ENCODE data around the gene DDRGK1. TPM values are rescaled to one million over a fixed set of nuclear protein-coding genes. Genes with fewer than 3 reads are reported as not detected.

DDRGK1 gene
- total and polyA plus RNA-seq, 7 experiments from 2014 or later: 39.4 to 60.3 (median 46.6) TPM

GRCh38 chr20:3246682-3247081 lies 42.2 kb upstream of the DDRGK1 start:
- POLR2A ChIA-PET: no interaction called here
- peaks cover 0 to 7% of the 10 kb centered on the region in 2 donors for H3K4me1 ChIP-seq (ENCODE audit: control insufficient read depth in 2 of 2, insufficient read depth in 2 of 2, low read length in 2 of 2)
- peaks cover 23 to 57% (median 30%) of the 10 kb centered on the region in 5 donors for H3K27me3 Mint-ChIP-seq
- peaks cover 0 to 4% (median 0%) of the 10 kb centered on the region in 5 donors for H3K36me3 Mint-ChIP-seq
- H3K4me3 Mint-ChIP-seq: no peak overlapping the region
- H3K27ac ChIP-seq (ENCODE audit: low read depth, low read length): no peak overlapping the region
- H3K4me1 Mint-ChIP-seq: peaks cover 0 to 4% (median 0%) of the 10 kb centered on the region in 7 donors
- ATAC-seq (no peak), DNase-seq (no peak)
- intact Hi-C loops (cut with micrococcal nuclease): no loop called here
- H3K9me3 ChIP-seq (ENCODE audit: control insufficient read depth in 2 of 3, low read length in 3 of 3): no peaks in the 10 kb centered on the region
- no peaks in the 10 kb centered on the region for H3K9me3 Mint-ChIP-seq
- H3K27ac Mint-ChIP-seq: no peak overlapping the region
- H3K4me3 ChIP-seq (ENCODE audit: low read length): no peak overlapping the region
- H3K27me3 ChIP-seq (ENCODE audit: control insufficient read depth in 2 of 2, insufficient read depth in 2 of 2, low read length in 2 of 2): peaks cover 0 to 6% of the 10 kb centered on the region in 2 donors
- H3K36me3 ChIP-seq (ENCODE audit: control insufficient read depth in 2 of 3, insufficient read depth in 3 of 3, low read length in 3 of 3): no peaks in the 10 kb centered on the region
- CTCF ChIA-PET: no interaction called here

DNA sequence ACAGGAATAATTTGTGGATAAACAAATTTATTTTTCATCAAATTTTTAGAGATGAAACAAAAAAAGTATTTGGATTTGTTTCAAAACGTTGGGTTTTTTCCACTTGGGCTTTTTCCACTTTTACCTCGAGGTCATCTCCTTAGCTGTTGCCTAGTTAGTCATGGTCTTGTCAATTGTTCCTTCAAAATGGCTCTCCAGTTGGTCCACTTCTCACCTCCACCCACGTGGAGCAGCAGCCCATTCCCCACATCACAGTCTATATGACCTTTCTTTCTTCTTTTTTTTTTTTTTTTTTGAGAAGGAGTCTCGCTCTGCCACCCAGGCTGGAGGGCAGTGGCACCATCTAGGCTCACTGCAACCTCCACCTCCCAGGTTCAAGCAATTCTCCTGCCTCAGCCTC lies 41.2 kb upstream of the DDRGK1 start:
- peaks cover 0 to 7% of the 10 kb centered on the region in 2 donors for H3K4me1 ChIP-seq (ENCODE audit: control insufficient read depth in 2 of 2, insufficient read depth in 2 of 2, low read length in 2 of 2)
- H3K27me3 ChIP-seq (ENCODE audit: control insufficient read depth in 2 of 2, insufficient read depth in 2 of 2, low read length in 2 of 2): peaks cover 0 to 7% of the 10 kb centered on the region in 2 donors
- Mint-ChIP-seq H3K9me3 (no peaks in the 10 kb centered on the region), H3K4me3 (peak overlapping the region in 1 of 10 donors; percentile 25), H3K4me1 (peaks cover 0 to 5% (median 0%) of the 10 kb centered on the region in 7 donors), H3K27ac (no peak overlapping the region), H3K36me3 (no peaks in the 10 kb centered on the region), H3K27me3 (peaks cover 26 to 67% (median 38%) of the 10 kb centered on the region in 5 donors)
- intact Hi-C loops (cut with micrococcal nuclease): no loop called here
- no peak for ATAC-seq
- ChIA-PET POLR2A (no interaction called here), CTCF (no interaction called here)
- H3K36me3 ChIP-seq (ENCODE audit: control insufficient read depth in 2 of 3, insufficient read depth in 3 of 3, low read length in 3 of 3): no peaks in the 10 kb centered on the region
- no peak overlapping the region for H3K4me3 ChIP-seq (ENCODE audit: low read length)
- H3K9me3 ChIP-seq (ENCODE audit: control insufficient read depth in 2 of 3, low read length in 3 of 3): no peaks in the 10 kb centered on the region
- DNase-seq: no peak
- no peak overlapping the region for H3K27ac ChIP-seq (ENCODE audit: low read depth, low read length)

DNA sequence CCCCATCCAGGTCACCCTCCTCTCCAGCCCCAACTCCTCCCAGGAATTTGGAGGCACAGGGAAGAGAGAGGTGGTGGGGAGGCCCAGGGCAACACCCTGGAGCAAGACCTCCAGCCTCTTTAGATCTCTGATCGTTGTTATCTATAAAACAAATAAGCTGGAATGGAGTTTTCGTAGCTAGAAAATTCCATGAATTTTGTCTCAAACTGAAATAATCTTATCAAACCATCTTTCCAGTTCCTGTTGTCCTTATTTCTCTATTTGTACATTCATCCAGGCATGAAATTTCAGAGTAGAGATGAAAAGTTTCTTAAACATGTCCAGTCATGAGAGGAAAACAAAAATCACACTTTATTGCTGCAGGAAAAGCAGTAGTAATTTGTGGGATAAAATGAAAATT lies 40.7 kb upstream of the DDRGK1 start:
- H3K36me3 ChIP-seq (ENCODE audit: control insufficient read depth in 2 of 3, insufficient read depth in 3 of 3, low read length in 3 of 3): no peaks in the 10 kb centered on the region
- H3K36me3 Mint-ChIP-seq: no peaks in the 10 kb centered on the region
- H3K4me3 Mint-ChIP-seq: no peak overlapping the region
- ATAC-seq (no peak), DNase-seq (no peak)
- ChIA-PET POLR2A (no interaction called here), CTCF (no interaction called here)
- peaks cover 0 to 5% (median 0%) of the 10 kb centered on the region in 7 donors for H3K4me1 Mint-ChIP-seq
- intact Hi-C loops (cut with micrococcal nuclease): no loop called here
- no peak overlapping the region for H3K27ac Mint-ChIP-seq
- no peaks in the 10 kb centered on the region for H3K9me3 Mint-ChIP-seq
- H3K4me1 ChIP-seq (ENCODE audit: control insufficient read depth in 2 of 2, insufficient read depth in 2 of 2, low read length in 2 of 2): peaks cover 0 to 8% of the 10 kb centered on the region in 2 donors
- H3K4me3 ChIP-seq (ENCODE audit: low read length): no peak overlapping the region
- peaks cover 0 to 13% of the 10 kb centered on the region in 2 donors for H3K27me3 ChIP-seq (ENCODE audit: control insufficient read depth in 2 of 2, insufficient read depth in 2 of 2, low read length in 2 of 2)
- peaks cover 23 to 68% (median 34%) of the 10 kb centered on the region in 5 donors for H3K27me3 Mint-ChIP-seq
- no peak overlapping the region for H3K27ac ChIP-seq (ENCODE audit: low read depth, low read length)
- no peaks in the 10 kb centered on the region for H3K9me3 ChIP-seq (ENCODE audit: control insufficient read depth in 2 of 3, low read length in 3 of 3)

DNA sequence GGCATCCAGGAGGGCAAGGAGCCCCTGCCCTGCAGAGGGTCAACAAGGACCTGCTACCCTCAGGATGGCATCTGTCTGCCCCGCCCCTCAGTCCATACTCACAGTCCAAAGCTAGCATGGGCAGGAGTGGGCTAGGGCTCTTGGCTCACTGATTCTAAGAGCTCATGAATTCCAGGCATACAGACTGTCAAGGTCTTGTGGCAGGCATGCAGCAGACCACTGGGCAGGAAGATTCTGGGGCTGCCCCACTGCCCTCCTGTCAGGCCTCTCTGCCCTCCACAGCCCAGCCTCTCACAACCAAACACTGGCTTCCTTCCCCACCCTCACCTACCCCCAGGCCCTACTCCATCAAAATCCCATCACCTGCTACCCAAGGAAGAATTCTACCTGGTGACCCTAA lies 40.1 kb upstream of the DDRGK1 start:
- DNase-seq (no peak), ATAC-seq (no peak)
- no peaks in the 10 kb centered on the region for H3K36me3 Mint-ChIP-seq
- no peaks in the 10 kb centered on the region for H3K9me3 Mint-ChIP-seq
- Histone ChIP-seq H3K27me3 (ENCODE audit: control insufficient read depth in 2 of 2, insufficient read depth in 2 of 2, low read length in 2 of 2) (peaks cover 0 to 18% of the 10 kb centered on the region in 2 donors), H3K9me3 (ENCODE audit: control insufficient read depth in 2 of 3, low read length in 3 of 3) (no peaks in the 10 kb centered on the region), H3K36me3 (ENCODE audit: control insufficient read depth in 2 of 3, insufficient read depth in 3 of 3, low read length in 3 of 3) (no peaks in the 10 kb centered on the region), H3K27ac (ENCODE audit: low read depth, low read length) (no peak overlapping the region), H3K4me1 (ENCODE audit: control insufficient read depth in 2 of 2, insufficient read depth in 2 of 2, low read length in 2 of 2) (peaks cover 0 to 13% of the 10 kb centered on the region in 2 donors), H3K4me3 (ENCODE audit: low read length) (no peak overlapping the region)
- intact Hi-C loops (cut with micrococcal nuclease): no loop called here
- CTCF ChIA-PET: no interaction called here
- no peak overlapping the region for H3K27ac Mint-ChIP-seq
- no peak overlapping the region for H3K4me3 Mint-ChIP-seq
- H3K4me1 Mint-ChIP-seq: peaks cover 2 to 9% (median 5%) of the 10 kb centered on the region in 7 donors
- POLR2A ChIA-PET: no interaction called here
- peaks cover 23 to 69% (median 34%) of the 10 kb centered on the region in 5 donors for H3K27me3 Mint-ChIP-seq

DNA sequence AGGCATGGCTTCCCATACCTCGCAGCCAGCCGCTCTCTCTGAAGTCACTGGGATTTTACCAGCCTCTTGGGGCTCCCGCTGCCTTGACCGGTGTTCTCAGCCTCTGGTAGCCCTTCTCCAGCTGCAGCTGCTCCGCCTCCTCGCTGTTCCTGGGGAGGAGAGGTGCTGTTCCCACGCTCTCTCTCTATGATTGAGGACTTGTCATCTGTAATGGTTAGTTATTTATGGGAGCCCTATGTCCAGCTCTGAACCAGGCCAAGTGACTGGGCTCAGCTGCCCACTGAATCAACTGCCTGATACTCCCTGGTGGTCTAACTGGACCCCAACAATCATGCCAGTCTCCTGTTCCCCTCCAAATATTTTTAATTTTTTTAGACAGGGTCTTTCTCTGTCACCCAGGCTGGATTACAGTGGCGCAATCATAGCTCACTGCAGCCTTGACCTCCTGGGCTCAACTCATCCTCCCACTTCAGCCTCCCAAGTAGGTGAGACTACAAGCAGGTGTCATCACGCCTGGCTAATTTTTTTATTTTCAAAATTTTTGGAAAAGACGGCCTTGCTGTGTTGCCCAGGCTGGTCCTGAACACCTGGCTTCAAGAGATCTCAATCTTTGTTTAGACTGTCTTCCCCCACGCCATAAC lies 39.4 kb upstream of the DDRGK1 start:
- H3K9me3 Mint-ChIP-seq: no peaks in the 10 kb centered on the region
- ATAC-seq (no peak), DNase-seq (no peak)
- H3K36me3 Mint-ChIP-seq: no peaks in the 10 kb centered on the region
- Histone ChIP-seq H3K36me3 (ENCODE audit: control insufficient read depth in 2 of 3, insufficient read depth in 3 of 3, low read length in 3 of 3) (no peaks in the 10 kb centered on the region), H3K9me3 (ENCODE audit: control insufficient read depth in 2 of 3, low read length in 3 of 3) (no peaks in the 10 kb centered on the region), H3K27ac (ENCODE audit: low read depth, low read length) (no peak overlapping the region), H3K4me3 (ENCODE audit: low read length) (no peak overlapping the region), H3K4me1 (ENCODE audit: control insufficient read depth in 2 of 2, insufficient read depth in 2 of 2, low read length in 2 of 2) (peaks cover 0 to 16% of the 10 kb centered on the region in 2 donors), H3K27me3 (ENCODE audit: control insufficient read depth in 2 of 2, insufficient read depth in 2 of 2, low read length in 2 of 2) (peaks cover 0 to 19% of the 10 kb centered on the region in 2 donors)
- H3K4me3 Mint-ChIP-seq: peak overlapping the region in 1 of 10 donors; percentile 29
- CTCF ChIA-PET: no interaction called here
- POLR2A ChIA-PET: no interaction called here
- H3K4me1 Mint-ChIP-seq: peaks cover 4 to 11% (median 7%) of the 10 kb centered on the region in 7 donors
- no peak overlapping the region for H3K27ac Mint-ChIP-seq
- H3K27me3 Mint-ChIP-seq: peaks cover 23 to 68% (median 36%) of the 10 kb centered on the region in 5 donors
- intact Hi-C loops (cut with micrococcal nuclease): no loop called here

- DNase-seq: no peak
- peaks cover 5 to 11% (median 7%) of the 10 kb centered on the region in 7 donors for H3K4me1 Mint-ChIP-seq
- Histone ChIP-seq H3K4me3 (ENCODE audit: low read length) (no peak overlapping the region), H3K36me3 (ENCODE audit: control insufficient read depth in 2 of 3, insufficient read depth in 3 of 3, low read length in 3 of 3) (no peaks in the 10 kb centered on the region), H3K9me3 (ENCODE audit: control insufficient read depth in 2 of 3, low read length in 3 of 3) (no peaks in the 10 kb centered on the region), H3K27me3 (ENCODE audit: control insufficient read depth in 2 of 2, insufficient read depth in 2 of 2, low read length in 2 of 2) (peaks cover 0 to 22% of the 10 kb centered on the region in 2 donors), H3K27ac (ENCODE audit: low read depth, low read length) (no peak overlapping the region), H3K4me1 (ENCODE audit: control insufficient read depth in 2 of 2, insufficient read depth in 2 of 2, low read length in 2 of 2) (peaks cover 0 to 16% of the 10 kb centered on the region in 2 donors)
- no peaks in the 10 kb centered on the region for H3K36me3 Mint-ChIP-seq
- peak overlapping the region in 1 of 9 donors; percentile 25 for H3K27ac Mint-ChIP-seq
- no peaks in the 10 kb centered on the region for H3K9me3 Mint-ChIP-seq
- peak overlapping the region in 2 of 10 donors; percentile 2 to 12 for H3K4me3 Mint-ChIP-seq
- peaks cover 23 to 66% (median 36%) of the 10 kb centered on the region in 5 donors for H3K27me3 Mint-ChIP-seq
- no peak for ATAC-seq
- intact Hi-C loops (cut with micrococcal nuclease): no loop called here
- CTCF ChIA-PET: interaction anchor here (0.6 kb wide), 1 partner anchor 35 kb away, joined by 4 read pairs; no protein-coding TSS in a partner anchor
- POLR2A ChIA-PET: interaction anchor here (0.6 kb wide), 1 partner anchor 69 kb away, joined by 3 read pairs; the partner anchor contains the start of gene LZTS3
These were observed 37.8 kb upstream of the DDRGK1 start for GRCh38 chr20:3242172-3242692.

All from naive thymus-derived CD4-positive, alpha-beta T cell (primary cell).